CD1c-positive myeloid dendritic cell (primary cell): Measurements from ENCODE around the gene FAM13A.

Experiments
- DNase-seq: peaks from one replicate; pipeline ENCODE4 v3.0.0-alpha.2; 2016; ENCODE audit errors: extremely low spot score

Gene FAM13A

GRCh38 chr4:88779431-88779830 is 277.6 kb downstream of the FAM13A start:
- DNase-seq: no peak

- no peak for DNase-seq
Observed at GRCh38 chr4:88775529-88775928, 281.5 kb downstream of the FAM13A start.

GRCh38 chr4:88775026-88775425 is 282.0 kb downstream of the FAM13A start:
- no peak for DNase-seq

GRCh38 chr4:88771883-88772450 is 285.0 kb downstream of the FAM13A start:
- DNase-seq: no peak

- no peak for DNase-seq
Observed at GRCh38 chr4:88765729-88766128, 291.3 kb downstream of the FAM13A start.

- no peak for DNase-seq
Observed at GRCh38 chr4:88763075-88763474, 293.9 kb downstream of the FAM13A start.

- DNase-seq: no peak
Observed at GRCh38 chr4:88761861-88762523, 295.0 kb downstream of the FAM13A start.

GRCh38 chr4:88761342-88761741 is 295.6 kb downstream of the FAM13A start:
- DNase-seq: no peak

GRCh38 chr4:88759895-88760290 is 297.1 kb downstream of the FAM13A start:
- no peak for DNase-seq

GRCh38 chr4:88759039-88759894 is 297.7 kb downstream of the FAM13A start:
- DNase-seq: no peak

GRCh38 chr4:88758264-88758663 is 298.7 kb downstream of the FAM13A start:
- no peak for DNase-seq

GRCh38 chr4:88757776-88758175 is 299.2 kb downstream of the FAM13A start:
- no peak for DNase-seq

GRCh38 chr4:88757067-88757466 is 299.9 kb downstream of the FAM13A start:
- DNase-seq: no peak

- DNase-seq: no peak
Observed at GRCh38 chr4:88756149-88756548, 300.8 kb downstream of the FAM13A start.

GRCh38 chr4:88755454-88755853 is 301.5 kb downstream of the FAM13A start:
- no peak for DNase-seq

GRCh38 chr4:88754796-88755195 is 302.2 kb downstream of the FAM13A start:
- no peak for DNase-seq

GRCh38 chr4:88753658-88754571 is 303.1 kb downstream of the FAM13A start:
- no peak for DNase-seq

GRCh38 chr4:88752754-88753153 is 304.2 kb downstream of the FAM13A start:
- DNase-seq: no peak

GRCh38 chr4:88752076-88752463 is 304.9 kb downstream of the FAM13A start:
- no peak for DNase-seq

GRCh38 chr4:88751258-88752075 is 305.5 kb downstream of the FAM13A start:
- no peak for DNase-seq

GRCh38 chr4:88750369-88750768 is 306.6 kb downstream of the FAM13A start:
- no peak for DNase-seq
